ENCODE data around the gene OMA1.

DNA sequence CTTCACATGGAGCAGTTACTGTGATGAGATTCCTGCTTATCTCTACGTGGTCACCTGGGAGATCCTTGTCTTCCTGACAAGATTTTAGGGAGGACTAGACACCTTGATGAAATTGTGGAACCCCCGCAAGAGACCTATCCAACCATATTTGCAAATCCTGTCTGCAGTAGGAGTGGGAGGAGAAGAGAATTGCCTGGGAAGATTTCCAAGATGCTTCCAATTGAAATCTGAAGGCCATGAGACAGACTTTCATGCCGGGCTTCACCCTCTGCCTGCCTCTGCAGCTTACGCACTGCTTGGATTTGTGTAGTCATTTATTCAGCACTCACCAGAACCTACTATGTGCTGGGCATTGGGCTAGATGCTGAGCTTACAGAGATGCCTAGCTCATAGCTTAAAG lies 106.6 kb downstream of the OMA1 start:
- no peak for TF ChIP-seq POLR2A (IDR thresholded peaks at IDR 0.05; ENCODE audit: low read depth, low read length)
- no peak for TF ChIP-seq POLR2AphosphoS5 (IDR thresholded peaks at IDR 0.05; ENCODE audit: low read depth, low read length)
- no peak for TF ChIP-seq TAF1 (IDR thresholded peaks at IDR 0.05; ENCODE audit: borderline replicate concordance, low read depth, low read length)
